ENCODE measurements around the gene RCL1. TPM values are rescaled to one million over a fixed set of nuclear protein-coding genes. Genes with fewer than 3 reads are reported as not detected.

The RCL1 gene
- total and polyA plus RNA-seq, 2 of the 13 experiments (the other 11 are each of a cell fraction or from before 2014, with no cell fraction given), result 22.3 to 31.6 TPM

GRCh38 chr9:4904322-4905134 is 111.8 kb downstream of the RCL1 start (continued):
- TF ChIP-seq ZNF407 (CRISPR knock-in tag; IDR thresholded peaks at IDR 0.05; ENCODE audit: not compliant biosample characterization) (no peak), JDP2 (CRISPR knock-in tag; IDR thresholded peaks at IDR 0.05; ENCODE audit: borderline replicate concordance) (no peak), IRF9 (CRISPR knock-in tag; IDR thresholded peaks at IDR 0.05; ENCODE audit: borderline replicate concordance) (no peak)

All from HepG2 (cell line).